ENCODE data around the gene ZNF141.
A peak's percentile ranks its signal among the peaks of the same experiment; 100 is the strongest.
"Not testable (repeated sequence)": the region's sequence is repeated elsewhere in the genome, so short reads cannot be mapped to it uniquely, and the experiment has no call there.

ZNF141 gene

DNA sequence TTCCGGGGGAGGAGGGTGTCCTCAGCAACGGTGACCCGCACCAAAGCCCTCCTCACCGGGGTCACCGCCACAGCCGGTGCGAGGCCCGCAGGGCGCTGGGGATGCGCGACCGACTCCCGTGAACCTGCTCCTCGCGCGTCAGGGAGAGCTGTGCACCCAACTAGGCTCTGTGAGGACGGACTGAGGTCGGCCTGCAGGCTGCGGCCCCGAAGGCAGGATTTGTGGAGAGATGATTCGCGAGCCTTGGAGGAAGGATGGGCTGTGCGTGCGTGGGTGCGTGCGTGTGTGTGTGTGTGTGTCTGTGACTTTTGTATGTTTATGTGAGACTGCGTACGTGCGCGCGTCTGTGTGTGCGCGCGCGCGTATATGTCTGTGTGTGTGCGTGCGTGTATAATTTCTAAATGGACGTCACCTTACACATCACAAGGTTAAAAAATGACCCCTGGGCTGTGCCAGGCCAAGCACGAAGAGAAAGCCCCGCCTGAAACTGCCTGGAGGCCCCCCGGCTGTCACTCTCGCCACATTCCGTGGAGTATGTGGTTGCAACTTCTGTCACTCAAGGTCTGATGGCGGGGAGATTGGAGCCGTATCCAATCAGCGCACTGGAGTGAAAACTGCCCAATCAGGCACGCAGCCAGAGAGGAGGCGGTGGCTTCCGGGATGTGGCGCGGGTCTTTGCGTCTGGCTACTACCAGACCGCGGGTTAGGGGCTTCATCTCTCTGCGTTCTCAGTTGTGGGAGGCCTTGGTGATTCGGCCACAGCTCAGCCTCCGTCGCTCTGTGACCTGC, at the start of gene ZNF141:
Gene ZNF141, plus strand, starts transcription at position 672 of the 789 bp plus-strand sequence. CDS start 170 bp downstream, outside the sequence.
- peak; percentile 100 for DNase-seq (ENCODE audit: low spot score)

DNA sequence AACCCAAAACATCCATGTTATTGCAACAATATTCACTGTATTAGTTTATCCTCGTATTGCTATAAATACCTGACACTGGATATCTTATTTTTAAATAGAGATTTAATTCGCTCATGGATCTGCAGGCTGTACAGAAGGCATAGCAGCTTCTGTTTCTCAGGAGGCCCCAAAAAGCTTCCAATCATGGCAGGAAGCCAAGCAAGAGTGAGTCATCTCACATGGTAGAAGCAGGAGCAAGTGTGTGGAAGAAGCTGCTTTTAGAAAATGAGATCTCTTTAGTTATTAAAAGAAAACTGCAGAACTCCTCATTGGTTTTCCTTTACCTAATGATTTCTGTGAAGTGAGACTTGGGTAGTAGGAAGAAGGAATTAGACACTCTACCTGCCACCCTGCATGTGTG, 48.7 kb upstream of the ZNF141 start:
- DNase-seq (ENCODE audit: low spot score): no peak

DNA sequence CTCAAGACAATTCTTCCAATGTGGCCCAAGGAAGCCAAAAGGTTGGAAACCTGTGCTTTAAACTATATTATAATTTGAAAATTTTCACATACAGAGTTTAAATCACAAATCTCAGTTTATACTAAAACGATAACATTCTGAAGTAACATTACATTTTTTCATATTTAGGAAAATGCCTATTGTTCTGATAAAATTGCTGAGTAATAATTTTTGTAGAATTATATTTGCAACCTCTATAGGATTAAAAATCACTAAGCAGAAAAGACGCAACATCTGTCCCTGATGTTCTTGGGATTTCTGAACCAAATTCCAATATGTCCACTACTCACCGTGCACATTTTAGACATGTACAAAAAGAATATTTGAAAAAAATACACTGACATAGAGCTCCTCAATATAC, 42.9 kb upstream of the ZNF141 start:
- no peak for DNase-seq (ENCODE audit: low spot score)

DNA sequence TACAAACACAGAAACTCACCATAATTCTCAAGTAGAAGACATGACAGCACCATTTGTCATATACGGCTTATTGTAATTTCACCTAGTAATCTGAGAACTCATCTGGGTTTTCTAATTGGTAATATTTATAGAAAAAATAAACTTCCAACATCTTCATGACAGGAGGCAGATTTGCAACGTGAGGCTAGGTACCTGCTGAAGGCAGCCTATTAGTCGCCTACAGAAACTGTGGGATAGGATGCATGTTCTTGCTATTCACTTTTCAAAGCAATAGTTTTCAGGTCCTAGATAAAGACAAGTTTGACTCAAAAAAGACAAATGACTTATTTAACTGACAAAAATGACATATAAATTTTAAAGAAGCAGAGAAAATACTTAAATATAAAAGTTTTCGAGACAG, 35.2 kb upstream of the ZNF141 start:
- DNase-seq (ENCODE audit: low spot score): no peak

DNA sequence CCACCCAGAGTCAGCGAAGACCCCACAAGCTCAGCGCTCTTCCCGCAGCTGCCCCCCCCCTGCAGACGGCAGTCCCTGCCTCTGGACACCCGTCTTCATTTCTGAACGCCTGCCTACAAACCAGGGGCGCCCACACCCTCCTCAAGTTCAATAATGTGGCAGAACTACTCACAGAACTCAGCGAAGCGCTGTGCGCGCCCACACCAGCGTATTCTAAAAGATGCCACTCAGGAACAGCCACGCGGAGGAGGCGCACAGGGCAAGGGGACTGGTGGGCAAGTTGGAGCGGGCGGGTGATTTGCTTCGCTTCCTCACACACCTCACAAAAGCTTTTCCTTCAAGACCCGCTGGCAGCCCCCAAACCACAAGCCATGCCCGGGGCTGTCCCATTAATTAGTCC, 33.1 kb upstream of the ZNF141 start:
- DNase-seq (ENCODE audit: low spot score): not testable (repeated sequence)

DNA sequence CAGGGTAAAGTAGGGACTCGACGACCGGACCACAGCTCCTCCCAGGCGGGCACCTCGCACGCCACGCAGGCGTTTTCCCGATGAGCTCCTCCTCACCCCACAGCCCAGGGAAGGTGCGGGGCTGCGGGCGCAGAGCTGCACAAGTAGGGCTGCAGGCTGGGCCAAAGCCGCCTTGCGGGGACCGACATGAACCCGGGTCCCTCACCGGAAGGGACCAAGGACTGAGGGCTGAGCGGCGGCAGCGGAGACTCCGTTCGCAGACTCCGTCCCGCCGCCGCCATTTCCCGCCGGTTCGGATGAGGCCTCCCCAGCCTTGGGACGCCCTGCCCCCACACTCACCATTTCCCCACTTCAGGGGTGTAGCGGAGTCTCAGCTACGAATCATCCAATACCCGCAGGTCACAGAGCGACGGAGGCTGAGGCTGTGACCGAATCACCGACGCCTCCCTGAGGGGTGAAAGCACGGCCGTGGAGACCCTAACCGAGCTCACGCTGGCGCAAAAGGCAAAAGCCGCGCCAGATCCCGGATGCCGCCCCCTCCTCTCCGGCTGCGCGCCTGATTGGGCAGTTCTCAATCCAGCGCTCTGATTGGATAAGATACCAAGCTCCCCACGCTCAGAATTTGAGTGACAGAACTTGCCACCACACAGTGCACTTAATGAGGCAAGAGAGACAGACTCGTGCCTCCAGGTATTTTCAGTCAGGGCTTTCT, 32.5 kb upstream of the ZNF141 start, which contains the start of gene ZNF732:
Gene ZNF732, minus strand, starts transcription at position 506 of the 712 bp plus-strand sequence. Its CDS starts 164 bp downstream, at position 342.
- peak; percentile 69 for DNase-seq (ENCODE audit: low spot score)

DNA sequence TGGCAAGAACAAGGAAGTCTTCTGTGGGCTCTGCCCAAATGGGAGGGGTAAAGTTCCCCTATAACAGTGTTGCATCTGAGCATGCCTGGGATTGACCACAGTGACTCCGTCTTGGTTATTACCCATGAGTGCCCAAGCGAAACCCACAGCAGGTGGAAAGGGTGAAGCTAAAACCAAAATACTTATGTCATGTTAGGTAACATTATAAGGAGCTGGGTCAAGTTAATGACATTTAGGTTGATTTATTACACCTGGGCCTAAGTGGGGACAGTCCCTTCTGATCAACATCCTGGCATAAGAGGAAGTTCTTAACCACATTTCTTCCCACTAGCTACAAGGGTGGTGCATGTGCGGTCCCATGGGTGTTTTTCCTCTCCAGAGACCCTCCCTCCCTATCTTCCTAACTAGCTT, 31.1 kb upstream of the ZNF141 start:
- DNase-seq (ENCODE audit: low spot score): no peak

DNA sequence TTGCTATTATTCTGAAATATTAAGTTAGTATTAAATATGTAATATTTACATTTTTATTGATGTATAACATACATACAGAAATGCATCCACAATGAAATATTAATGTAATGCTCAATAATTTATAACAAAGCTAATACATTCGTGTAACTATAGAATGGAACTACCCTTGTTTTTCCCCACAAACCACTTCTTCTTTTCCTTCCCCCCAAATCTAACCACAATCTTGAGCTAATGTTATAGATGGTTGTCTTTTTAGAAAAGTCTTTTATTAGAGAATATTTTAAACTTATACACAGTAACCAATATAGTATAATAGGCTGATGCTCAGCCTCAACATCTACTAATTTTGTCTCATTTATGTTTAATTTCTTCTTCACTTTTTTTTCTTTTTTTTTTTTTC, 27.8 kb upstream of the ZNF141 start:
- DNase-seq (ENCODE audit: low spot score): no peak

DNA sequence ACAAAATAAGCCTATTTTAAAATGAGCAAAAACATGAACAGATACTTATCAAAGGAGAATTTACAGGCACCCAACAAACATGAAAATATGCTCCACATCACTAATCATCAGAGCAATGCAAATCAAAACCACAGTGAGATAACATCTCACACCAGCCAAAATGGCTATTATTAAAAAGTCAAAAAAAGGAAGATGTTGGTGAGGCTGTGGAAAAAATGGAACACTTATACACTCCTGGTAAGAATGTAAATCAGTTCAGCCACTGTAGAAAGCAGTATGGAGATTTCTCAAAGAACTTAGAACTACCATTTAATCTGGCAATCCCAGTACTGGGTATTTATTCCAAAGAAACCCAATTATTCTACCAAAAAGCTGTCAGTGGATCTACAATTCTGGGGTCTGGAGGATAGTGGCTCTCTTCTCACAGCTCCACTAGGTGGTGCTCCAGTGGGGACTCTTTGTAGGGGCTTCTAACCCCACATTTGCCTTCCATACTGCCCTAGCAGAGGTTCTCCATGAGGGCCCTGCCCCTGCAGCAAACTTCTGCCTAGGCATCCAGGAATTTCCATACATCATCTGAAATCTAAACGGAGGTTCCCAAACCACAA, 23.2 kb upstream of the ZNF141 start:
- no peak for DNase-seq (ENCODE audit: low spot score)

DNA sequence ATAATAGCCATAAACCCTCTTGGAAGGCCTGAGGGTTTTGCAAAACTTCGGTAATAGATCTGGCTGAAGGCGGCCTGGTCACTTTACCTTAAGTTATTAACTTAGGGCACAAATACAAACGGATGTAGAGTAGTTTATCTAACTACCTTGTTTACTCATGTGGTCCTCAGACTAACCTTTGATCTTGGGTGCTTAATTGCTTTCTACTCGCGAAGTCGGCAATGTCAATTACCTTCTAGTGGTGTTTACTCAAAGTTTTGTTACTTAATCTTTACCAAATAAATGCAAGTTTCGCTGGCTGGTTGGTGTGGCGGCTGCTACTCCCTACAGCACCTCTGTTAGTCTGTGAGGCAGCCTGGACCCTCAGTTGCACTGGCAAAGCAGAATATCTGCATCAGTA, 8.9 kb upstream of the ZNF141 start:
- no peak for DNase-seq (ENCODE audit: low spot score)

DNA sequence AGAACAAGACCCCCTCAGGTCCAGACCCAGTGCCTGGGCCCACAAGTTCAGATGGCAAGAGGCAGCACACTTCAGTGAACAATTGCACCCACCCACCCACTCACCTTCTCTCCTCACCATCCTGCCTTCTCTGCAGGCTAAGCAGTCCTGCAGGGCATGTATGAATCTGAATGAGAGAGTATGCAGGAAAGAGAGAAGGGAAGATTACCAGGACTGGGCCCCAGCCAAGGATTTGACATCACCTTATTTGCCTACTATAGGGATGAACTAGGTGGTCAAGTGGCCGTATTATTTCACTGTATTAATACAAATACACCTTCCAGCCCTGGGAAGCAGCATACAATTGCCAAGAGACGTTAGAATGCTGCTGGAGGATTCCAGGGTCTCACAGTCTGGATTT, 2.1 kb upstream of the ZNF141 start:
- no peak for DNase-seq (ENCODE audit: low spot score)

DNA sequence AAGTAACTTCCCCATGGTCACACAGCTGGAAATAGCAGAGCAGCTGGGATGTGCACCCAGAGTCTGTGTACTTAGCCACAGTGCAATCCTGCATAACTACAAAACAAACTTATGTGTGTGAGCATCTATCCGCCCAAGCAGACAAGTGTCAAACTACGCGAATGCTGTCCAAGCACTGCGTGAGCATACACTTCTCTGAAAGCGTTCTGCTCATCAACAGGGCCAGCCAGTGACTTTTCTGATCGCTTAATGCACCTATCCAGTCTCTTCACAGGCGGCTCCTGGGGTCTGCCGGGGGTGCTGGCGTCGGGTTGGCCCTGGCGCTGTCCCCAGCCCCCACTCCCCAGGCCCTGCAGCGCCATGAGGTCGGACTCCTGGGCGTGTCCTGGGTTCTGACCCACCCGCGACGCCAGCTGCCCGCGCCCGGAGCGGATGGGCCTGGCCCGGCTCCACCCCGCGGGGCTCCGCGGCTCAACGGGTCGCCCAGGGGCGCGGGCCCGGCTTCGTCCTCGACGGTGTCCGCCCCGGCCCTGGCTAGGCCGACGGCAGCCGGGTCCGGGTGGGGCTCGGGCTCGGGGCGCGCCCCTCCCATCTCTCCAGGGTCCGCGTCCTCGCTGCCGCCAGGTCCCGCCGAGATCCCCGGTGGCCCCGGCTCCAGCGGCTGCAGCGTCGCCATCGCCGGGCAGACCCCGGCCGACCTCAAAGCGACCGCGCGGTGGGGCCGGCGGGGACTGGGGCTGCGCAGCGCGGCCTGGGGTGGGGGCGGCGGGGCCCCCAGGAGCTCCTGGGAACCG, 1.3 kb upstream of the ZNF141 start:
- DNase-seq (ENCODE audit: low spot score): peak; percentile 14

DNA sequence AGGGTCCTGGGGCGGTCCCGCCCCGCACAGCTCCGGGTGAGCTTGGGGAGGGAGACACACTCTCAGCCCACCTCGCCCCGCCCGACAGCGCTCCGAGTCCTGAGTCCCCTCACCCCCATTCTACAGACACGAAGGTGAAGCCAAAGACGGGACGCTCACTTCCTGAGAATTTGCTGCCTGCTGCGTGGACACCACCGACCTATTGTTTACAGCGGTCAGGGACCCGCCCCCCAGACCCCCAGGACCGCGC, 796 bp upstream of the ZNF141 start:
- DNase-seq (ENCODE audit: low spot score): no peak

DNA sequence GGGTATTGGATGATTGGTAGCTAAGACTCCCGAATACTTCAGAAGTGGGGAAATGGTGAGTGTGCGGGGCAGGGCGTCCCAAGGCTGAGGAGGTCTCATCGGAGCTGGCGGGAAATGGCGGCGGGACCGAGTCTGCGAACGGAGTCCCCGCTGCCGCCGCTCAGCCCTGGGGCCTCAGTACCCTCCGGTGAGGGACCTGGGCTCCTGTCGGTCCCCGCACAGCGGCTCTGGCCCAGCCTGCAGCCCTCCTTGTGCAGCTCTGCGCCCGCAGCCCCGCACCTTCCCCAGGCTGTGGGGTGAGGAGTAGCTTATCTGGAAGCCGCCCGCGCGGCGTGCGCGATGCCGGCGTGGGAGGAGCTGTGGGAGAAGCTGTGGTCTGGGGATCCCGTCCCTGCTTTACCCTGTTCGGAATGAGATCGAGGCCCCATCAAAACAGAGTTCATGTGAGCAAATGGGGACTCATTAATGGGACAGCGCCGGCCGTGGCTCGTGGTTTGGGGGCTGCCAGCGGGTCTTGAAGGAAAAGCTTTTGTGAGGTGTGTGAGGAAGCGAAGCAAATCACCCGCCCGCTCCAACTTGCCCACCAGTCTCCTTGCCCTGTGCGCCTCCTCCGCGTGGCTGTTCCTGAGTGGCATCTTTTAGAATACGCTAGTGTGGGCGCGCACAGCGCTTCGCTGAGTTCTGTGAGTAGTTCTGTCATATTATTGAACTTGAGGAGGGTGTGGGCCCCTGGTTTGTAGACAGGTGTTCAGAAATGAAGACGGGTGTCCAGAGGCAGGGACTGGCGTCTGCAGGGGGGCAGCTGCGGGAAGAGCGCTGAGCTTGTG, 531 bp downstream of the ZNF141 start:
- DNase-seq (ENCODE audit: low spot score): peak; percentile 40

DNA sequence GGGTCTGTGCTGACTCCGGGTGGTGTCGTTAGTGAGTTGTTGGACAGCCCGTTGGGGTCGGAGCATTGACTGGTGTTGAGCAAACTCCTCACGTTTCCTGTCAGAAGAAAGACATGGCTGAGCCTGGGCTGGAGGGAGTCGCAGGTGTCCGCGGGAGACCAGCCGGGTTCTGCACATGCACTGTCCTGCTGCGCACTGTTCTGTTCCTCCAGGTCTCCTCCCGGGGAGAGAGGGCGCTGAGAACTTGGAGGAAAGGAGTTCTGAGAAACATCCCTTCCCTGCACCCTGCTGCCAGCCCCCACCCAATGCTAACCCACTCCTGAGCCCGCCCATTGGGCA, 1.1 kb downstream of the ZNF141 start:
- DNase-seq (ENCODE audit: low spot score): no peak

DNA sequence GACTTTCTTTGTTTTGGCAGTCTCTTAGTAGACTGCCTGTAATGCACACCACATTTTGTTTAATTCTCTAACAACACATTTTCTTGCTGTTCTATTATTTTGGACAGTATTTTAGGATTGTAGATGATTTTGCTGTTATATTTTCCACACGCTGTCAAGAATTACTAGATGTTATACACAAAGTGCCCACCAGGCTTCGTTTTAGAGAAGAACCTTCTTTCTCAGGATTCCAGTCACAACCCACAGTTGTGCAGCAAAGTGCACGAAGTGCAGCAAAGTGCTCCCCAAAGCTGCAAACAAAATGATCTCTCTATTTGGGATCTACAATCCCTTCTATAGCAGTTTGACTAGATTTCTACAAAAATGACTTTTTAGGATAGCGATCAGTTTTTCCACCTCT, 2.4 kb downstream of the ZNF141 start:
- no peak for DNase-seq (ENCODE audit: low spot score)

DNA sequence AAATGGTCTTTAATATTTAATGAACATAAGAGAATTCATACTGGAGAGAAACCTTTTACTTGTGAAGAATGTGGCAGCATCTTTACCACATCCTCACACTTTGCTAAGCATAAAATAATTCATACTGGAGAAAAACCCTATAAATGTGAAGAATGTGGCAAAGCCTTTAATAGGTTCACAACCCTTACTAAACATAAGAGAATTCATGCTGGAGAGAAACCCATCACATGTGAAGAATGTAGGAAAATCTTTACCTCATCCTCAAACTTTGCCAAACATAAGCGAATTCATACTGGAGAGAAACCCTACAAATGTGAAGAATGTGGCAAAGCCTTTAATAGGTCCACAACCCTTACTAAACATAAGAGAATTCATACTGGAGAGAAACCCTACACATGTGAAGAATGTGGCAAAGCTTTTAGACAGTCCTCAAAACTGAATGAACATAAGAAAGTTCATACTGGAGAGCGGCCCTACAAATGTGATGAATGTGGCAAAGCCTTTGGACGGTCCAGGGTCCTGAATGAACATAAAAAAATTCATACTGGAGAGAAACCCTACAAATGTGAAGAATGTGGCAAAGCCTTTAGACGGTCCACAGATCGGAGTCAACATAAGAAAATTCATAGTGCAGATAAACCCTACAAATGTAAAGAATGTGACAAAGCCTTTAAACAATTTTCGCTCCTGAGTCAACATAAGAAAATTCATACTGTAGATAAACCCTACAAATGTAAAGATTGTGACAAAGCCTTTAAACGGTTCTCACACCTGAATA, 35.6 kb downstream of the ZNF141 start:
- DNase-seq (ENCODE audit: low spot score): no peak

DNA sequence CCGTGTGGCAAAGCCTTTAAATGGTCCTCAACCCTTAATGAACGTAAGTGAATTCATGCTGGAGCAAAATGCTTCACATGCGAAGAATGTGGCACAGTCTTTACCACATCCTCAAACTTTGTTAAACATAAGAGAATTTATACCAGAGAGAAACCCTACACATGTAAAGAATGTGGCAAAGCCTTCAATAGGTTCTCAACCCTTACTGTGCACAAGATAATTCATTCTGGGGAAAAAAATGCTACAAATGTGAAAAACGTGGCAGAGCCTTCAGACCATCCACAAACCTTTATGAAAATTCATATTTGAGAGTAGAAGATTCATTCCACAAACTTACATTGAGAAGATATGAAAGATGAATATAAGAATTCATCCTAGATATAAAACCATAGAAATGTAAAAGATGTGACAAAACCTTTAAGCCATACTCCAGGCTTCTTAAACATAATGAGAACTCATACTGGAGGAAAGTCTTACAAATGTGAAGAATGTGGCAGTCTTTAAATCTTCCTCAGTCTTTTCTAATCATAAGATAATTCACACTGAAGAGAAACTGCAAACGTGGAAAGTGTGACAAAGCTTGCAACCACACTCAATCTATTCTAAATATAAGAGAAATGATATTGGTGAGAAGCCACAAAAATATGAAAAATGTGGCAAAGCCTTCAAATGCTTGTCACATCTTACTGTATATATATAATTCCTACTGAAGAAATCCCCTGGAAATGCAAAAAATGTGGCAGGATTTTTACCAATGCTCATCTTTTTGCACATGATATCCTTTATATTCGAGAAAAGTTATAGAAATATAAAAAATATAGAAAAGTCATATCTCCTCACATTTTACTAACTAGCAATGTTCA, 36.9 kb downstream of the ZNF141 start:
- DNase-seq (ENCODE audit: low spot score): no peak

DNA sequence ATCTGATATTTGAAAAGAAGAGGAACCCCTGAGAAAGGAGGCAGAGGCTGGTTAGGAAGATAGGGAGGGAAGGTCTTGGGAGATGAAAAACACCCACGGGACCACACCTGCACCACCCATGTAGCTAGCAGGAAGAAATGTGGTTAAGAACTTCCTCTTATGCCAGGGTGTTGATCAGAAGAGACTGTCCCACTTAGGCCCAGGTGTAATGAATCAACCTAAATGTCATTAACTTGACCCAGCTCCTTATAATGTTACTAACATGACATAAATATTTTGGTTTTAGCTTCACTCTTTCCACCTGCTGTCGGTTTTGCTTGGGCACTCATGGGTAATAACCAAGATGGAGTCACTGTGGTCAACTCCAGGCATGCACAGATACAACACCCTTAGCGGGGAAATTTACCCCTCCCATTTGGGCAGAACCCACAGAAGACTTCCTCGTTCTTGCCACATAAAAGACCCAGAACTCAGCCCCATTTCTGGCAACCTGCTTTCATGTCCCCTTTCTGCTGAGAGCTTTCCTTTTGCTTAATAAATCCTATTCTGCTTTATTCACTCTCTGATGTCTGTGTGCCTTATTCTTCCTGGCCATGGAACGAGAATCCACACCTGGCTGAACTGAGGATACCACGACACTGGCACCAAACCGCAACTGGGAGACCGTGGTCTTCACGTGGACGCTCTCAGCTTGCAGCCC, 46.8 kb downstream of the ZNF141 start:
- no peak for DNase-seq (ENCODE audit: low spot score)
